DMS153 (cell line): ENCODE data around the gene MS4A18.

ENCODE experiments used
- DNase-seq: peaks from one replicate; lab custom pipeline; 2025; lab: John Stamatoyannopoulos, UW

MS4A18 gene

DNA sequence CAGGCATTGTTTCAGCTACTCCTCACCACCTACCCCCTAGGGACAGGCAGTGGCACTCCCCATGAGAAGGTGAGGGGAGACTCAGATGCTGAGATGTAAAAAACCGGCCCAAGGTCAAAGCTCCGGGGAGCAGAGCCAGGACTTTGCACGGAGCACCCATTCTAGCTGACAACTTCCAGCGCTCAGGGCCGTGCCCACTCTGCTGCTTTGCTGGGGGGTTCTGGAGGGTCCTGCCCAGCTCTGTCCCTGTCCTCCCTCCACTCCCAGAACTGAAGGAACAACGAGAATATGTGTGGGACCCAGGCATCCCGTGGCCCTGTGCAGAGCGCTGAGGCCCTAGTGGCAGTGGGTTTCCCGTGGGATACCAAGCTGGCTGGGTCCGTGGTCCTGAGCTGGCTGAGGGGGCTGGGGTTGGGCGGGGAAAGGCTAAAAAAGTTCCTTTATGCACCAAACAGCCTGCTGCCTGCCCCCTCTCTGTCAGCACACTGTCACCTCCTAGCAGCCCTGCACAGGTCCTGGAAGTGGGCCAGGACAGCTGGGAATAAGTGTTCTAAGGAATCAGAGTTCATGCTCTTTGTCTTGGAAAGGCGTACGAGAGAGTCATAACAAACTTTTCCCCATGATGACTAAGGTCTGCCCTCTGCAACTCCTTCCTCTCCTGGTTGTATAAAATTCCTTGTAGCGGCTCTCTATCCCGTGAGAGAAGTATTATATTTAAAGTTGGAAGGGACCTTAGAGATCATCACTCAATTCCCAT lies 62.5 kb downstream of the MS4A18 start:
- DNase-seq, result no peak

DNA sequence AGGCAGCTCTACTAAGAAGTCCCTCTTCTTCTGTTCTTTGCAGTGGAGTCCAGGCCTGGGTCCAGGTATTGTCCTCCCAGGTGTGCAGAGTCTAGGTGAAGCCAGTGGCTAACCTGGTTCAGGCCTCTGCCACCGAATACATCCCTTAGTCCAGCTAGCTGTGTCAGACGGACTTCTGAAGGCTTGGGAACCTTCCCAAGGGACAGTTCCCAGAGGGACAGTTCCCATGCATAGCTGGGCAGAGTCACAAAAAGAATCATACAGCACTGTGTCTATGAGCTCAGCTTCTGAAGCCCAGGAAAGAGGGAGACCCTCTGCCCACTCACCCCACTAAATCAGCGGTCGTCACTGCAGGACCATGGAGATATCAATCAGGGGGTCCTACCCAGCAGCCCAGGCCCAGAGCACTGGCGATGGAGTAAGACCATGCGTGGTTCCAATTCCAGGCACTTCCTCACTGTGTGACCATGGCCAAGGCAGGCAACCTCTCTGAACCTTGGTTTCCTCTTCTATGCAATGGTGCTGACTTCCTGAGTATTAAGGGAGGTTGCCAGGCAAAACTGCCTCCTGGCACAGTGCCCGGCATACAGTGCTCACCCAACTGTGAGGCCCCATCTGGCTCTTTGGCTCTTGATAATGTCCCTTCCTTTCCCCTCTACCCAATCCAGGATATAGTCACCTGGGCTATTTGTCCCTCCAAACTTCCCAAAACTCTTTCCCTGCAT lies 64.0 kb downstream of the MS4A18 start:
- no peak for DNase-seq

DNA sequence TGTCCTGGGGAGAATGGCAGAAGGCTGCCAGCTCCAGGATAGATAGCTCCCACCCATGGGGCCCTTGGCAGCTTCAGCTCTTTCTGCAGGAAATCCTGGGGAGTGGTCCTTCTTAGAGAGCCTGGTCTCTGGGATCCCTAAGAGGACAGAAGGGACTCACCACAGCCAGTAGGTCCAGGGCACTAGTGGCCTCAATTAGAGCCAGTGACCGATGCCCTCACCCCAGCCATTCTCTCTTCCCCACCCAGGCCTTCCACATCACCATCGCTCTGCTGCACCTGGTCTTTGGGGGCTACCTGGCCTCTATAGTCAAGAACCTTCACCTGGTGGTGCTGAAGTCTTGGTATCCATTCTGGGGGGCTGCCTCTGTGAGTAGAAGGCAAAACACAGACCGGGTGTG lies 66.2 kb downstream of the MS4A18 start:
- no peak for DNase-seq

DNA sequence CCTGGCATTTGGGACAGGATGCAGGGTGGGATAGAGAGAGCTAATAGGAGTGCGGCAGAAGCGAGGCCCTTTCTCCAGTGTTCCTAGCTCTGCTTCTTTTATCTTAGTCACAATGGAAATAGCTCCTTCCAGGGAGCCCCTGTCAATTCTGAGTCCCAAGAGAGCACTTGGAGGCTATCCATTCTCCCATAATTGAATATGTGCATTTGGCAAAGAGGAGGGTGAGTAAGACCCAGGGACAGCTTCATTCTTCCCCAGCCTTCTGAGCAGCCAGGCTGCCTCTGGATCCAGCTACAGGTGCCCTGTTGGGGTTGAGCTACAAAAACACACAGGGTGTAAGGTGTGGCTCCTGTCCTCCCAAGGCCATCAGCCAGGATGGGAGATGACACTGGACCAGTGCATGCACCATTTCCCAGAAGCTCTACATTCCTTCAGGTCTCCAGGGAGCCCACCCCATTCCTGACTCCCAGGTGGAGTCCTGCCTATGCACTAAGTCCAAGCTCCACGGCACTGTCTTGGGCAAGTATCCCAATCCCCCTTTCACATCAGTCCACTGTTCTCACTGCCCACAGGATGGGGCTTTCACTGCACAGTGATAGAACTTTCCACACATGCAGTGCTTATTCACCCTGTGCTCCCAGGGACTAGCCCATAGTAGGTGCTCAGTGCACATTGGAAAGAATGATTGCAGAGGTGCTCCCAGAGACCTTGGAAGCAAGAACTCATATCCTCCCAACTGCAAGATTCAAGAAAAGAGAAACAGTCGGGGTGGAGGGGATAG lies 66.8 kb downstream of the MS4A18 start:
- DNase-seq, result no peak

DNA sequence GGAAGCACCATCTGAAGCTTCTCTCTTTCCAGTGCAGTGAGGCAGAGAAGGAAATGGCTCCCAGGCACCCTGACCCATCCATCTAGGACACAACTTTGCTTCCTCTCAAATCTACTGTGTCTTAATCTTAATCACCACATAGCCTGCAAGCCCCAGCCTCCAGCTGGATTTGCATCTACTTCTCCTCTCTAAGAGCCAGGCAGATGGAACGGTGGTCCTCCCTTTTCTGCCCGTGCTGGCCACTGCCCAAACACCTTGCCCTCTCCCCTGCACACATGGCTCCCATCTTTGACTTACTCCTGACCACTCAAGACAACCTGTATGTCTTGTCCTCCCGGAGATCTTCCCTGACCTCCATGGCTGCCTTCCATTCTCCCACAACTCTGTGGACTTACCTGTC lies 68.0 kb downstream of the MS4A18 start:
- no peak for DNase-seq
